ENCODE data around the gene RABAC1. TPM values are rescaled to one million over a fixed set of nuclear protein-coding genes. Genes with fewer than 3 reads are reported as not detected.
A peak's percentile ranks its signal among the peaks of the same experiment; 100 is the strongest.

The RABAC1 gene
- total RNA-seq, 1 donor from 2014 or later, result 134 TPM

- Histone ChIP-seq H3K27ac (no peak overlapping the region), H3K9me3 (no peaks in the 10 kb centered on the region), H3K27me3 (peaks cover 69% of the 10 kb centered on the region), H3K4me1 (peaks cover 12% of the 10 kb centered on the region), H3K4me3 (no peak overlapping the region), H3K36me3 (no peaks in the 10 kb centered on the region)
- ATAC-seq, result no peak
- no peak for DNase-seq
- intact Hi-C loops (cut with DNase I), result loop anchor here (10.0 kb wide), 1 partner anchor 66 kb away; the partner anchor contains the start of gene RPS19
- TF ChIP-seq CTCF (IDR thresholded peaks at IDR 0.05), result peak; percentile 28
Observed at GRCh38 chr19:41930926-41931592, 28.1 kb downstream of the RABAC1 start.

GRCh38 chr19:41930322-41930722, 28.8 kb downstream of the RABAC1 start:
- Histone ChIP-seq H3K4me3 (no peak overlapping the region), H3K36me3 (no peaks in the 10 kb centered on the region), H3K27me3 (peaks cover 69% of the 10 kb centered on the region), H3K27ac (no peak overlapping the region), H3K9me3 (no peaks in the 10 kb centered on the region), H3K4me1 (peaks cover 12% of the 10 kb centered on the region)
- intact Hi-C loops (cut with DNase I), result loop anchor here (10.0 kb wide), 1 partner anchor 66 kb away; the partner anchor contains the start of gene RPS19
- ATAC-seq (peak; percentile 6), DNase-seq (no peak)
- no peak for TF ChIP-seq CTCF (IDR thresholded peaks at IDR 0.05)

- intact Hi-C loops (cut with DNase I), result loop anchor here (10.0 kb wide), 1 partner anchor 65 kb away; the partner anchor contains the start of gene RPS19
- no peak for ATAC-seq
- DNase-seq, result no peak
- no peak for TF ChIP-seq CTCF (IDR thresholded peaks at IDR 0.05)
- H3K4me3 ChIP-seq, result no peak overlapping the region
- no peaks in the 10 kb centered on the region for H3K9me3 ChIP-seq
- peaks cover 12% of the 10 kb centered on the region for H3K4me1 ChIP-seq
- H3K36me3 ChIP-seq, result no peaks in the 10 kb centered on the region
- H3K27ac ChIP-seq, result no peak overlapping the region
- peaks cover 71% of the 10 kb centered on the region for H3K27me3 ChIP-seq
Observed at GRCh38 chr19:41929536-41930071, 29.5 kb downstream of the RABAC1 start.

- Histone ChIP-seq H3K36me3 (no peaks in the 10 kb centered on the region), H3K9me3 (no peaks in the 10 kb centered on the region), H3K27ac (no peak overlapping the region), H3K27me3 (peaks cover 77% of the 10 kb centered on the region), H3K4me1 (peaks cover 12% of the 10 kb centered on the region), H3K4me3 (peak overlapping the region; percentile 50)
- intact Hi-C loops (cut with DNase I), result no loop called here
- no peak for DNase-seq
- TF ChIP-seq CTCF (IDR thresholded peaks at IDR 0.05), result no peak
- peak; percentile 16 for ATAC-seq
Observed at GRCh38 chr19:41928754-41929535, 30.2 kb downstream of the RABAC1 start.

GRCh38 chr19:41928221-41928683, 30.9 kb downstream of the RABAC1 start, which contains the start of gene ERFL:
Gene ERFL (minus strand): TSS chr19:41928449. CDS start chr19:41912919, 15,530 bp downstream.
- Histone ChIP-seq H3K4me3 (peak within 1 kb of the TSS; percentile 50), H3K27ac (no peak within 1 kb of the TSS), H3K9me3 (no peaks in the 10 kb centered on the region), H3K4me1 (peaks cover 12% of the 10 kb centered on the region), H3K27me3 (peaks cover 77% of the 10 kb centered on the region), H3K36me3 (no peaks in the 10 kb centered on the region)
- TF ChIP-seq CTCF (IDR thresholded peaks at IDR 0.05), result no peak
- DNase-seq (no peak), ATAC-seq (peak; percentile 40)
- intact Hi-C loops (cut with DNase I), result no loop called here

Data from upper lobe of right lung (tissue), 1 donor.